Measurements from ENCODE around the gene WDR27.

- no peak for TF ChIP-seq CTCF (conservative IDR thresholded peaks at IDR 0.05; ENCODE audit: low read length)
- no peak for TF ChIP-seq EZH2phosphoT487 (IDR thresholded peaks at IDR 0.05; ENCODE audit: borderline replicate concordance, low read depth, low read length)
These were observed 37.2 kb upstream of the WDR27 start for GRCh38 chr6:169738976-169739529.
